ENCODE measurements around the gene GGACT. TPM values are rescaled to one million over a fixed set of nuclear protein-coding genes. Genes with fewer than 3 reads are reported as not detected.

GGACT gene
- total and polyA plus RNA-seq, 2 of the 8 experiments (the other 6 are each of a cell fraction or from before 2014, with no cell fraction given), result 1.1 to 1.5 TPM

GRCh38 chr13:100588331-100589177 is at the start of gene GGACT (continued):
- peak; percentile 72; the same call in 1 of the 2 replicates for TF ChIP-seq EGR1 (IDR thresholded peaks at IDR 0.05; ENCODE audit: borderline replicate concordance, low read depth, low read length)
- TF ChIP-seq HDAC6 (IDR thresholded peaks at IDR 0.05; ENCODE audit: low read depth, low read length), result no peak
- no peak for TF ChIP-seq RFX5 (IDR thresholded peaks at IDR 0.05; ENCODE audit: borderline replicate concordance, low read depth, low read length)
- TF ChIP-seq TAF7 (optimal IDR thresholded peaks at IDR 0.05; ENCODE audit: borderline replicate concordance, low read depth, low read length), result peak; percentile 41
- TF ChIP-seq RBBP5 (IDR thresholded peaks at IDR 0.05; ENCODE audit: borderline replicate concordance, low read depth, low read length), result peak; percentile 32; the same call in 1 of the 2 replicates
- peak; percentile 97 for TF ChIP-seq E2F6 (IDR thresholded peaks at IDR 0.05)
- TF ChIP-seq JUN (IDR thresholded peaks at IDR 0.05; ENCODE audit: low read depth, low read length), result no peak
- TF ChIP-seq ATF2 (IDR thresholded peaks at IDR 0.05; ENCODE audit: low read length), result 0 out of 2 replicates have a peak, but pooled peaks have one; percentile 2
- 0 out of 2 replicates have a peak, but pooled peaks have one; percentile 12 for TF ChIP-seq GABPA (IDR thresholded peaks at IDR 0.05; ENCODE audit: borderline replicate concordance, insufficient read depth, low read length)
- TF ChIP-seq YY1 (IDR thresholded peaks at IDR 0.05; ENCODE audit: low read depth, low read length), result peak; percentile 6; the same call in 1 of the 2 replicates
- TF ChIP-seq SP4 (IDR thresholded peaks at IDR 0.05; ENCODE audit: low read length), result no peak
- peak; percentile 76 to 93 (median 87) for TF ChIP-seq CTCF (IDR thresholded peaks at IDR 0.05; ENCODE audit: control extremely low read depth in 1 of 3, insufficient read depth in 1 of 3, low read depth in 1 of 3, low read length in 3 of 3)
- TF ChIP-seq SUZ12 (IDR thresholded peaks at IDR 0.05; ENCODE audit: low read length), result 0 out of 2 replicates have a peak, but pooled peaks have one; percentile 33
- peak; percentile 55 for TF ChIP-seq TAF1 (IDR thresholded peaks at IDR 0.05; ENCODE audit: low read depth, low read length)
- TF ChIP-seq RXRA (IDR thresholded peaks at IDR 0.05; ENCODE audit: insufficient read depth, low read depth, low read length), result no peak
- peak; percentile 35 to 62; a peak in 3 of 4 replicates for TF ChIP-seq RAD21 (IDR thresholded peaks at IDR 0.05 in 1 of 2, conservative IDR thresholded peaks at IDR 0.05 in 1 of 2; ENCODE audit: low read depth in 2 of 2, low read length in 2 of 2)
- no peak for TF ChIP-seq MAFK (IDR thresholded peaks at IDR 0.05; ENCODE audit: low read depth, low read length)
- TF ChIP-seq JUND (IDR thresholded peaks at IDR 0.05; ENCODE audit: low read length), result no peak

All from H1 (cell line).